Measurements from ENCODE around the gene IFIT1B.

GRCh38 chr10:89343089-89343767 is 34.6 kb upstream of the IFIT1B start:
- TF ChIP-seq ZSCAN5A (tag by site-specific recombination; IDR thresholded peaks at IDR 0.05) = no peak
- no peak for TF ChIP-seq ZNF121 (tag by site-specific recombination; IDR thresholded peaks at IDR 0.05)
- no peak for TF ChIP-seq SP2 (tag by site-specific recombination; IDR thresholded peaks at IDR 0.05)
- no peak for TF ChIP-seq CTCF (tag by site-specific recombination; IDR thresholded peaks at IDR 0.05)
- TF ChIP-seq PRDM10 (tag by site-specific recombination; IDR thresholded peaks at IDR 0.05) = no peak
- no peak for TF ChIP-seq ZNF19 (tag by site-specific recombination; IDR thresholded peaks at IDR 0.05; ENCODE audit: low read depth)
- TF ChIP-seq ZNF280D (tag by site-specific recombination; IDR thresholded peaks at IDR 0.05) = no peak
- no peak for TF ChIP-seq ZNF324 (tag by site-specific recombination; IDR thresholded peaks at IDR 0.05)
- no peak for TF ChIP-seq YY1 (tag by site-specific recombination; IDR thresholded peaks at IDR 0.05)
